HG03159 (cell line): Measurements from ENCODE around the gene AAGAB.

Experiments
- ATAC-seq: cut with Tn5 transposase; IDR thresholded peaks from one replicate; pipeline ENCODE4 v1.9.1; 2021; ENCODE audit warnings: mild to moderate bottlenecking, moderate library complexity; ENCODE audit not compliant: unreplicated experiment

AAGAB gene

GRCh38 chr15:67174864-67175573, 79.4 kb downstream of the AAGAB start:
- ATAC-seq = no peak

DNA sequence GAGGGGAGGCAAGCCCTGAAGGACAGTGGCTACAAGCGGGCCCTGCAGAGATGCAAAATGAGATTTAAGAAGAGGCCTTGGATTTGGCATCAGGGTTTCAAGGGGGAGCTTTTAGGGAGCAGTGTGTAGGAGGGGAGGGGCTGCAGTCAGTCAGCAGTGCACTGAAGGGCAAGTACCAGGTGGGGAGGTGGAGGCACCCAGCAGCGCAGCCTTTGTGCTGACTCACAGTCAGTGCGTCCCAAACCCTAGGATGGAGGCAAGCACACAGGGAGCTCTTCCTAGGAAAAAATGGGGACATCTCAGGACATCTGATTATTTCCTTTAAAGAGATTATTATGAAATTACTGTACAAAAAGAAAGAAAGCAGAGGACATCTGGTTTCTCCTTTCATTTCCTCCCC, 80.0 kb downstream of the AAGAB start:
- ATAC-seq = no peak

GRCh38 chr15:67173786-67174185, 80.7 kb downstream of the AAGAB start:
- ATAC-seq = no peak

DNA sequence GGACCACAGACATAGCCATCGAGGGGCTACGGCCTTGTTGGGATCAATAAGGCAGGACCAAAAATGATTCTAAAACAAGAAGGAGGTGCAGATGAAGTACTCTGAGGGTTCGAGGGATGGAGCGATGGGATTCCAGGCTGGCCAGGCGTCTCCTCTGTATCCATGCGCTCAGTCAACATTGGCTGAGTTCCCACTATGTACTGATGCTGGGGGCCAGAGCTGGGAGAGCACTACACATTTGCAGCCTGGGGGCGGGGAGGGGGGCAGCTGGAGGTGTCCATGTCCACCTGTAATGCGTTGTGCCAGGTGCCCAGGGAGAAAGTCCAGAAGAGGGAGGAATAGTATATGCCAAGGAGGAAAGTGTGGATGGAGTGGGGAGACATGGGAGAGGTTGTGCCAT, 81.5 kb downstream of the AAGAB start:
- no peak for ATAC-seq

DNA sequence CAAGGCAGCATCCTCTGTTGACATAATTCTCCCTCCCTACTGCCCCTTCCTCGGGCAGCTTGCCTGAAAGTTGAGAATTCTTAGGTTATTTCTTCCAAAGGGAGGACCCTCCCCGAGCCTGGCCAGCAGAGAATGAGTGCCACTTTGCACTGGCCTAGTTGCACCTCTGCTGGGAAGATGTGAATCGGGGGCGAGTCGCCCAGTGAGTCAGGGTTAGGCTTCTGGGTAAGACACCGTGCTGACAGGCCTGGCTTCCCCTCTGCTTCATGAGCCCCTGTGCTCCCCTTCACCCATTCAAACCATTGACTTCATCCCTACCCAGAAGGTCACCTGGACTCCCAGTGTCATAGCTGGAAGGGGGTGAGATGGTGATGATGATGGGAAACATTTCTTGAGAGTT, 82.3 kb downstream of the AAGAB start:
- ATAC-seq = no peak

DNA sequence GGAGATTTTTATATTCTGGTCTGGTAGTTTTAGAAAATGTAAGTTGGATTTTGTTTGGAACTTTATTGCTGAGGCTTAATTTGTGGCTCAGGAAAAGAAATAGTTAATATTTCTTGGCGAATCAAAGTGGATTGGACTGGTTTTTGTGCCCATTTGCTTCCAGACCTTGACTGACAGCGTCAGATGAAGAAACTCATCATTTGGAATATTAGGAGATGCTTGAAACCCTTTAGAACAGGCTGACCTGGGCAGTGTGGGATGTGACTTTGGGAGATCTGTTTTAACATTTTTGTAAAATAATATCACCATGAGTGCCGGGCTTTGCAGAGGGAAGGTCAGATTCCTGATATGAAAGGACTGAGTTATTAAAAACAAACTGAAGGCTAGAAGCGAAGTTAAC, 83.0 kb downstream of the AAGAB start:
- no peak for ATAC-seq

GRCh38 chr15:67170143-67170925, 84.1 kb downstream of the AAGAB start:
- ATAC-seq = no peak

- ATAC-seq = no peak
These were observed 85.8 kb downstream of the AAGAB start for GRCh38 chr15:67168694-67169093.

DNA sequence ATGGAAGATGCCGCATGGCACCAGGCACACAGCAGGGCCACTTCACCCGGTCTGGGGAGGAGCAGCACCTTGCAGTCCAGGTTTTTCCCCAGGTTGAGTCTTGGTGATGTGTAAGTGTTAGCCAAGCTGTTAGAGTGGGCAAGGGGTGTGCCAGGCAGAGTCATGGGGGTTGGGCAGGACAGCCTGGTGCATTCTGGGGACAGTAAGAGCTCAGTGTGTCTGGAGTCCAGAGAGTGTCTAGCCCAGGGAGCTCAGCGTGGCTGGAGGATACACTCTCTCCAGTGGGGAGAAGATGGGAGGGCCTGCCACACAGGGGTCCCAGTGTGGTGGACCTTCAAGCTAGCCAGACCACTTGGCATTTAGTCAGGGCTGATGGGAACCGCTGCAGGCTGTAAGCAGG, 87.4 kb downstream of the AAGAB start:
- no peak for ATAC-seq

GRCh38 chr15:67166280-67167009, 88.0 kb downstream of the AAGAB start:
- ATAC-seq = no peak

GRCh38 chr15:67165254-67166253, 88.9 kb downstream of the AAGAB start:
- ATAC-seq = no peak

- ATAC-seq = no peak
These were observed 89.6 kb downstream of the AAGAB start for GRCh38 chr15:67164811-67165253.

- ATAC-seq = no peak
These were observed 90.1 kb downstream of the AAGAB start for GRCh38 chr15:67164401-67164791.

- no peak for ATAC-seq
These were observed 91.3 kb downstream of the AAGAB start for GRCh38 chr15:67163180-67163579.

DNA sequence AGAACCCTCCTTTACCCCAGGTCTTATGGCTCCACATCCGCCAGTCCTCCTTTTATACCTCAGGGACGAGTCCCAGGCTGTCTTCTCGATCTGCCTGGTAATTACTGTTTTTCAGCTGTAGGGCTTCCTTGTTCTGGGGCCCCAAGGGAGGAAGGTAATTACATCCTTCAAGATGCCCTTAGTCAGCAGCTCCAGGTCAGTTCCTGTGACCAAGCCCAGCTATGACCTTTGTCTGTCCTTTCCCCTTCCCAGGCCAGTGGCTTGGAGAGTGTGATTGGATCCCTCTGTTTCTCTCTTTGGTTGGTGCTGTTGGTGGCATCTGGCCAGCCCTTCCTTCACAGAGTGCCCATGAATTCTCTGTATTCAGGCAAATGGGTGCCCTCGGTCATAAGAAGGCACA, 92.6 kb downstream of the AAGAB start:
- no peak for ATAC-seq

GRCh38 chr15:67161412-67161811, 93.0 kb downstream of the AAGAB start:
- no peak for ATAC-seq

GRCh38 chr15:67158367-67158766, 96.1 kb downstream of the AAGAB start:
- ATAC-seq = no peak

GRCh38 chr15:67157521-67158252, 96.8 kb downstream of the AAGAB start:
- ATAC-seq = no peak

DNA sequence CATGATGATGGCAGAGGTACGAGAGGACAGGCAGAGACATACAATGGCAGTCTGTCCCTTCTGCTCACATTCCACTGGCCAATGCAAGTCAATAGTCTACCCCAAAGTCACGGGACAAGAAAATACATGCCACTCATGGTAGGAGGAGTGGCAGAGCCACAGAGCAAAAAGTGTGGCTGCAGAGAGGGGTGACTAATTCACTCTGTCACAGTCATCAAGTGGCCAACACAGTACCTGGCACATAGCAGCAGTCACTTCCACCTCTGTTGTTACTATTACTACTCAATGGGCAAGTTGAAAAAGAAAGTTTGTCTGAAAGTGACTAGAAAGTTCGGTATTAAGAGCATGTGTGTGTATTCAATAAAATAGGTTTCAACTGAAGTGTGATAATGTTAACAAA, 97.6 kb downstream of the AAGAB start:
- ATAC-seq = no peak

DNA sequence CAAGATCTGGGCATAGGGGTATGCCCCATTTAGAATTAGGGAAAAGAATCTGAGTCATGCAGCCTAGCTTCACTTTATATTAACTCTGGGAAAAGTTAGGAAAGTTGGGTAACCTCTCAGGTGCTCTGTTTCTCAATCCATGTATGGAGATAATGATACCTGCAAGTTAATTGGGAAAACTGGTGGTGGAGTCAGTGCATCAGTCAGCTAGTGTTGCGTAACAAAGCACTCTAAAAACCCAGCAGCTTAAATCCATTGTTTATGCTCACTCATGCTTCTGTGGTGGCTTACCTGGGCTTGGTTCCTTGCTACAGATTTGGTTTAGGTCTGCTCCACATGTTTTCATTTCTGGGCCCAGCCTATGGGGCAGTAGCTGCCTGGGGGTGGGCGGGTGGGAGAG, 98.0 kb downstream of the AAGAB start:
- ATAC-seq = no peak
